Right cardiac atrium (tissue), 5 donors: Measurements from ENCODE around the gene DDX27. TPM values are rescaled to one million over a fixed set of nuclear protein-coding genes. Genes with fewer than 3 reads are reported as not detected.
"Not testable (repeated sequence)": the region's sequence is repeated elsewhere in the genome, so short reads cannot be mapped to it uniquely, and the experiment has no call there.

Experiments
- ATAC-seq, 2 donors: fragments of 200-7000 bp; cut with Tn5 transposase; one replicate each; pipeline versions ENCODE4 v1.8.0 to v1.9.1; 2020; ENCODE audit warnings: moderate library complexity in 2 of 2, mild to moderate bottlenecking in 1 of 2
- DNase-seq, 3 donors: peaks; one replicate each; pipeline ENCODE4 v3.0.0-alpha.2; 2020
- H3K27ac ChIP-seq: one replicate; pipeline ENCODE4 v1.5.1; 2013; ENCODE audit warnings: mild to moderate bottlenecking, low read length, control low read depth, moderate library complexity
- H3K27me3 ChIP-seq: one replicate; pipeline ENCODE4 v1.6.1; 2013; ENCODE audit not compliant: control insufficient read depth, insufficient read depth
- H3K4me1 ChIP-seq: one replicate; pipeline ENCODE4 v1.6.1; 2013; ENCODE audit warnings: low read length; ENCODE audit not compliant: control insufficient read depth, insufficient read depth
- H3K4me3 ChIP-seq: one replicate; pipeline ENCODE4 v1.5.1; 2013; ENCODE audit warnings: low read length, control low read depth
- H3K9me3 ChIP-seq: one replicate; pipeline ENCODE4 v1.6.1; 2013; ENCODE audit warnings: low read length; ENCODE audit not compliant: control insufficient read depth
- WGBS: extraction: QIAGEN DNeasy Blood & Tissue Kit; methylation state at CpG from one replicate; pipeline ENCODE4 v1.1.7; 2013; 5-methylcytosine and 5-hydroxymethylcytosine counted together
- intact Hi-C, 4 donors: fragments of 100-400 bp; cut with DNase I; formaldehyde crosslinking; loops; one replicate each; pipeline versions ENCODE4 v1.11.0 to v1.14.0; 2022 to 2023
- long read RNA-seq, 4 donors: library from polyadenylated mRNA; unstranded; transcript quantifications; one replicate each; pipeline ENCODE4 v2.0.0, GENCODE V29; 2020 to 2021
- polyA plus RNA-seq: library from polyadenylated mRNA; stranded (reverse); fragments of 200-250 nt; gene quantifications from one replicate; pipeline ENCODE4 v1.2.3, GENCODE V29; 2013
- total RNA-seq, 4 donors: library from RNA; stranded (reverse); fragmentation: NEBNext Ultra II Directional; extraction: Animal tissue kit (Norgen Biotek cat#: 25700); gene quantifications; one replicate each; pipeline ENCODE4 v1.2.1, GENCODE V29; 2021
- donor health status: healthy with polysubstance abuse.
- donor health status: DM: no; HTN: yes; CAD: no.
- donor health status: DM: no; HTN: no; CAD: no.
- donor health status: DM: no; HTN: yes; CAD: no; lungs with severe emphysema.
- donor health status: DM: yes; HTN: yes; CAD: no.

Gene DDX27
- total RNA-seq (10 to 100 TPM; 13.0 to 17.5 (median 15.4) TPM), polyA plus RNA-seq (16.9 TPM)
- long read RNA-seq, donor 1, transcript DDX27-207 (21 exons, 2,693 nt), result major isoform, 34 of 68 reads
- long read RNA-seq, donor 1, partial matches to known transcripts, result 27 of 68 reads
- long read RNA-seq, donor 1, other reads (novel, unspliced or antisense), result 7 of 68 reads
- long read RNA-seq, donor 2, full-length matches to known transcripts, result 26 of 32 reads
- long read RNA-seq, donor 2, partial matches to known transcripts, result 4 of 32 reads
- long read RNA-seq, donor 2, other reads (novel, unspliced or antisense), result 2 of 32 reads
- long read RNA-seq, donor 3, transcript DDX27-207 (21 exons, 2,693 nt), result major isoform, 84 of 175 reads
- long read RNA-seq, donor 3, partial matches to known transcripts, result 68 of 175 reads
- long read RNA-seq, donor 3, other reads (novel, unspliced or antisense), result 23 of 175 reads
- long read RNA-seq, donor 4, transcript DDX27-207 (21 exons, 2,693 nt), result major isoform, 28 of 34 reads
- long read RNA-seq, donor 4, partial matches to known transcripts, result 3 of 34 reads
- long read RNA-seq, donor 4, other reads (novel, unspliced or antisense), result 3 of 34 reads

GRCh38 chr20:49219091-49219923, at the start of gene DDX27:
TSS of gene DDX27 (plus strand) at chr20:49219416. CDS start at chr20:49219449, 33 bp downstream.
- Histone ChIP-seq H3K4me3 (peak within 1 kb of the TSS; percentile 97), H3K9me3 (no peaks in the 10 kb centered on the region), H3K27ac (peak within 1 kb of the TSS; percentile 97), H3K27me3 (no peaks in the 10 kb centered on the region), H3K4me1 (no peaks in the 10 kb centered on the region)
- DNase-seq, result peak; percentile 96 to 98 (median 97)
- intact Hi-C loops, result loop anchor here in 1 of 4 donors (5.0 kb wide), 1 partner anchor 87 kb away; no protein-coding TSS in a partner anchor
- under 1% methylated on average over 46 of the region's 46 CpGs for WGBS
- peak; percentile 96 to 98 for ATAC-seq

GRCh38 chr20:49169547-49169946, 49.7 kb upstream of the DDX27 start:
- DNase-seq (no peak), ATAC-seq (no peak)
- intact Hi-C loops, result no loop called here
- no peak overlapping the region for H3K27ac ChIP-seq
- WGBS, result 91% methylated on average over 2 of the region's 2 CpGs
- no peaks in the 10 kb centered on the region for H3K27me3 ChIP-seq
- peaks cover 4% of the 10 kb centered on the region for H3K4me1 ChIP-seq
- H3K9me3 ChIP-seq, result no peaks in the 10 kb centered on the region
- H3K4me3 ChIP-seq, result no peak overlapping the region

- 97% methylated on average over 2 of the region's 2 CpGs for WGBS
- ATAC-seq (no peak), DNase-seq (no peak)
- Histone ChIP-seq H3K4me1 (peaks cover 4% of the 10 kb centered on the region), H3K9me3 (no peaks in the 10 kb centered on the region), H3K27me3 (no peaks in the 10 kb centered on the region), H3K27ac (no peak overlapping the region), H3K4me3 (no peak overlapping the region)
- intact Hi-C loops, result no loop called here
Measured at GRCh38 chr20:49170714-49171113, 48.5 kb upstream of the DDX27 start.

GRCh38 chr20:49171909-49172308, 47.3 kb upstream of the DDX27 start:
- H3K9me3 ChIP-seq, result no peaks in the 10 kb centered on the region
- DNase-seq, result peak in 1 of 3 donors; percentile 30
- intact Hi-C loops, result no loop called here
- no peak overlapping the region for H3K27ac ChIP-seq
- ATAC-seq, result no peak
- H3K4me1 ChIP-seq, result peaks cover 4% of the 10 kb centered on the region
- no peak overlapping the region for H3K4me3 ChIP-seq
- no peaks in the 10 kb centered on the region for H3K27me3 ChIP-seq

- intact Hi-C loops, result no loop called here
- Histone ChIP-seq H3K27ac (no peak overlapping the region), H3K27me3 (no peaks in the 10 kb centered on the region), H3K4me3 (no peak overlapping the region), H3K4me1 (peaks cover 3% of the 10 kb centered on the region), H3K9me3 (no peaks in the 10 kb centered on the region)
- WGBS, result 23% methylated on average over 1 of the region's 1 CpG
- no peak for DNase-seq
- ATAC-seq, result no peak
Measured at GRCh38 chr20:49172413-49172812, 46.8 kb upstream of the DDX27 start.

- 93% methylated on average over 6 of the region's 6 CpGs for WGBS
- Histone ChIP-seq H3K27me3 (no peaks in the 10 kb centered on the region), H3K9me3 (no peaks in the 10 kb centered on the region), H3K4me1 (no peaks in the 10 kb centered on the region), H3K27ac (no peak overlapping the region), H3K4me3 (no peak overlapping the region)
- ATAC-seq (no peak), DNase-seq (no peak)
- intact Hi-C loops, result no loop called here
Measured at GRCh38 chr20:49174183-49174582, 45.0 kb upstream of the DDX27 start.

- no peak overlapping the region for H3K4me3 ChIP-seq
- H3K4me1 ChIP-seq, result peaks cover 2% of the 10 kb centered on the region
- ATAC-seq (no peak), DNase-seq (no peak)
- no peaks in the 10 kb centered on the region for H3K27me3 ChIP-seq
- 32% methylated on average over 1 of the region's 1 CpG for WGBS
- intact Hi-C loops, result no loop called here
- H3K27ac ChIP-seq, result no peak overlapping the region
- no peaks in the 10 kb centered on the region for H3K9me3 ChIP-seq
Measured at GRCh38 chr20:49179368-49180277, 39.6 kb upstream of the DDX27 start.

- 87% methylated on average over 8 of the region's 8 CpGs for WGBS
- Histone ChIP-seq H3K27me3 (no peaks in the 10 kb centered on the region), H3K4me1 (peaks cover 2% of the 10 kb centered on the region), H3K9me3 (no peaks in the 10 kb centered on the region), H3K27ac (no peak overlapping the region), H3K4me3 (no peak overlapping the region)
- ATAC-seq (no peak), DNase-seq (no peak)
- intact Hi-C loops, result no loop called here
Measured at GRCh38 chr20:49181265-49181877, 37.8 kb upstream of the DDX27 start.

- ATAC-seq (no peak), DNase-seq (no peak)
- intact Hi-C loops, result no loop called here
- no peak overlapping the region for H3K4me3 ChIP-seq
- H3K27ac ChIP-seq, result no peak overlapping the region
- H3K27me3 ChIP-seq, result no peaks in the 10 kb centered on the region
- H3K9me3 ChIP-seq, result no peaks in the 10 kb centered on the region
- WGBS, result 98% methylated on average over 3 of the region's 3 CpGs
- peaks cover 2% of the 10 kb centered on the region for H3K4me1 ChIP-seq
Measured at GRCh38 chr20:49183444-49183843, 35.8 kb upstream of the DDX27 start.

- H3K27ac ChIP-seq, intact Hi-C loops, ATAC-seq, H3K27me3 ChIP-seq, H3K4me3 ChIP-seq, DNase-seq, H3K9me3 ChIP-seq, H3K4me1 ChIP-seq: not testable (repeated sequence)
- WGBS, result 85% methylated on average over 5 of the region's 5 CpGs
Measured at GRCh38 chr20:49184084-49184501, 35.1 kb upstream of the DDX27 start.
